ENCODE data around the gene BRD3.

GRCh38 chr9:134083451-134083850 is 15.6 kb upstream of the BRD3 start:
- TF ChIP-seq CTCF (IDR thresholded peaks at IDR 0.05): no peak
- TF ChIP-seq POLR2A (IDR thresholded peaks at IDR 0.05): no peak
- TF ChIP-seq POLR2AphosphoS5 (IDR thresholded peaks at IDR 0.05): no peak
- TF ChIP-seq EP300 (IDR thresholded peaks at IDR 0.05): no peak
